Breast epithelium (tissue), 3 donors: ENCODE results near the gene CAPZA1.

Source experiments
- POLR2A ChIP-seq: fragments of 450-650 bp; IDR thresholded peaks from one replicate; pipeline ENCODE4 v1.6.1; 2016; ENCODE audit warnings: antibody characterized with exemption, mild to moderate bottlenecking, moderate library complexity
- POLR2AphosphoS5 ChIP-seq, 3 donors: sonication (generic); formaldehyde crosslinking; IDR thresholded peaks; one replicate each; pipeline ENCODE4 v1.6.1; 2017; ENCODE audit warnings: antibody characterized with exemption in 3 of 3
- TF ChIP-seq, protein P1 (sequence below), 3 donors: fragments of 450-650 bp; IDR thresholded peaks; one replicate each; pipeline ENCODE4 v1.5.1; 2016 to 2017; ENCODE audit warnings: antibody characterized with exemption in 3 of 3, mild to moderate bottlenecking in 3 of 3, moderate library complexity in 3 of 3

DNA sequence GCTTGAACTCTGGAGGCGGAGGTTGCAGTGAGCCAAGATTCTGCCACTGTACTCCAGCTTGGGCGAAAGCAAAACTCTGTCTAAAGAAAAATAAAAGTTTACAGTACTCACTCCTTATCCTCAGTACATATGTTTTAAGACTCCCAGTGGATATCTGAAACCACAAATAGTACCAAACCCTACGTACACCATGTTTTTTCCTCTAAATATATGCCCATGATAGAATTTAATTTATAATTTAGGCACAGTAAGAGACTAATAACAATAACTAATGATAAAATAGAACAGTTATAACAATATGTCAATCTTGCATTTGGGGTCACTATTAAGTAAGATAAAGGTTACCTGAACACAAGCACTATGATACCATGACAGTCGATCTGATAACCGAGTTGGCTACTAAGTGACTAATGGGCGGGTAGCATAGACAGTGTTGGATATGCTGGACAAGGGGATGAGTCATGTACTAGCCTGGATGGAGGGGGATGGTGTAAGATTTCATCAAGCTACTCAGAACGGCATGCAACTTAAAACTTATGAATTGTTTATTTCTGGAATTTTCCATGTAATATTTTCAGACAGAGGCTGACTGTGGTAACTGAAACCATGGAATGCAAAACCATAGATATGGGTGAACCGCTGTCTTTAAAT lies 44.4 kb upstream of the CAPZA1 start:
- TF ChIP-seq, protein P1, sequence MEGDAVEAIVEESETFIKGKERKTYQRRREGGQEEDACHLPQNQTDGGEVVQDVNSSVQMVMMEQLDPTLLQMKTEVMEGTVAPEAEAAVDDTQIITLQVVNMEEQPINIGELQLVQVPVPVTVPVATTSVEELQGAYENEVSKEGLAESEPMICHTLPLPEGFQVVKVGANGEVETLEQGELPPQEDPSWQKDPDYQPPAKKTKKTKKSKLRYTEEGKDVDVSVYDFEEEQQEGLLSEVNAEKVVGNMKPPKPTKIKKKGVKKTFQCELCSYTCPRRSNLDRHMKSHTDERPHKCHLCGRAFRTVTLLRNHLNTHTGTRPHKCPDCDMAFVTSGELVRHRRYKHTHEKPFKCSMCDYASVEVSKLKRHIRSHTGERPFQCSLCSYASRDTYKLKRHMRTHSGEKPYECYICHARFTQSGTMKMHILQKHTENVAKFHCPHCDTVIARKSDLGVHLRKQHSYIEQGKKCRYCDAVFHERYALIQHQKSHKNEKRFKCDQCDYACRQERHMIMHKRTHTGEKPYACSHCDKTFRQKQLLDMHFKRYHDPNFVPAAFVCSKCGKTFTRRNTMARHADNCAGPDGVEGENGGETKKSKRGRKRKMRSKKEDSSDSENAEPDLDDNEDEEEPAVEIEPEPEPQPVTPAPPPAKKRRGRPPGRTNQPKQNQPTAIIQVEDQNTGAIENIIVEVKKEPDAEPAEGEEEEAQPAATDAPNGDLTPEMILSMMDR (IDR thresholded peaks at IDR 0.05), result no peak
- TF ChIP-seq POLR2A (no peak), POLR2AphosphoS5 (IDR thresholded peaks at IDR 0.05) (no peak)
